A673 (cell line): ENCODE data around the gene CCL13. TPM values are rescaled to one million over a fixed set of nuclear protein-coding genes. Genes with fewer than 3 reads are reported as not detected.

Experiments used
- BruUV-seq: library from RNA; stranded (reverse); fragments of 400-500 nt; replicated peaks from 2 replicates; lab custom pipeline; 2021; lab: Mats Ljungman, UMichigan
- CTCF ChIA-PET: fragments of 300-600 bp; sonication (Branson Sonifier 250); formaldehyde crosslinking; loops from one replicate; lab custom pipeline; 2022; ENCODE audit warnings: antibody characterized with exemption; lab: Charles Lee
- POLR2A ChIA-PET: fragments of 300-600 bp; sonication (Branson Sonifier 250); formaldehyde crosslinking; loops from one replicate; lab custom pipeline; 2022; ENCODE audit warnings: antibody characterized with exemption; ENCODE audit not compliant: low non-redundant PET; lab: Charles Lee
- DNase-seq: peaks from one replicate; pipeline ENCODE4 v3.0.0-alpha.2; 2015; ENCODE audit warnings: low spot score
- H3K27ac ChIP-seq: fragments of 200-600 bp; sonication (generic); 2 replicates; pipeline ENCODE4 v1.5.1; 2016; ENCODE audit warnings: mixed run types, low read depth, mild to moderate bottlenecking, mixed read lengths, antibody characterized with exemption, low read length; ENCODE audit not compliant: poor library complexity, severe bottlenecking
- H3K27me3 ChIP-seq: fragments of 200-600 bp; sonication (generic); replicated peaks from 2 replicates; pipeline ENCODE4 v1.6.1; 2017; ENCODE audit warnings: mixed run types, low read depth, mild to moderate bottlenecking, mixed read lengths, antibody characterized with exemption, low read length; ENCODE audit not compliant: insufficient read depth, poor library complexity
- H3K36me3 ChIP-seq: fragments of 200-600 bp; sonication (generic); 2 replicates; pipeline ENCODE4 v1.6.1; 2016; ENCODE audit warnings: mixed run types, mild to moderate bottlenecking, mixed read lengths, antibody characterized with exemption, low read length; ENCODE audit not compliant: insufficient read depth, poor library complexity, severe bottlenecking
- H3K4me1 ChIP-seq: fragments of 200-600 bp; sonication (generic); 2 replicates; pipeline ENCODE4 v1.6.1; 2017; ENCODE audit warnings: mixed run types, mild to moderate bottlenecking, mixed read lengths, antibody characterized with exemption, low read length; ENCODE audit not compliant: insufficient read depth, poor library complexity, severe bottlenecking
- H3K4me3 ChIP-seq: fragments of 200-600 bp; sonication (generic); 2 replicates; pipeline ENCODE4 v1.5.1; 2016; ENCODE audit warnings: low read depth, mixed run types, mild to moderate bottlenecking, mixed read lengths, low read length; ENCODE audit not compliant: poor library complexity, severe bottlenecking
- H3K9me3 ChIP-seq: fragments of 200-600 bp; sonication (generic); 2 replicates; pipeline ENCODE4 v1.6.1; 2016; ENCODE audit warnings: mixed run types, low read depth, mild to moderate bottlenecking, mixed read lengths, antibody characterized with exemption, low read length; ENCODE audit not compliant: poor library complexity, severe bottlenecking
- EZH2 ChIP-seq: fragments of 200-600 bp; sonication (generic); IDR thresholded peaks from 2 replicates; pipeline ENCODE4 v1.6.1; 2017; ENCODE audit warnings: borderline replicate concordance, low read depth, mild to moderate bottlenecking, mixed read lengths, antibody characterized with exemption, low read length; ENCODE audit not compliant: poor library complexity, severe bottlenecking
- intact Hi-C: fragments of 100-400 bp; cut with micrococcal nuclease; formaldehyde crosslinking; loops from one replicate; pipeline ENCODE4 v1.10.0; 2022; ENCODE audit not compliant: unreplicated experiment
- total RNA-seq: library from RNA; stranded (reverse); gene quantifications from 2 replicates; pipeline ENCODE4 v1.2.3, GENCODE V29; 2021
- TF ChIP-seq, protein P1 (sequence below): fragments of 300-800, 200-600 bp; sonication (generic); conservative IDR thresholded peaks from 2 replicates; pipeline ENCODE4 v1.5.1; 2017; ENCODE audit warnings: low read depth, mild to moderate bottlenecking, antibody characterized with exemption, low read length, moderate library complexity, mixed read lengths

Gene CCL13
- total RNA-seq, 1 experiment from 2014 or later, result not detected

DNA sequence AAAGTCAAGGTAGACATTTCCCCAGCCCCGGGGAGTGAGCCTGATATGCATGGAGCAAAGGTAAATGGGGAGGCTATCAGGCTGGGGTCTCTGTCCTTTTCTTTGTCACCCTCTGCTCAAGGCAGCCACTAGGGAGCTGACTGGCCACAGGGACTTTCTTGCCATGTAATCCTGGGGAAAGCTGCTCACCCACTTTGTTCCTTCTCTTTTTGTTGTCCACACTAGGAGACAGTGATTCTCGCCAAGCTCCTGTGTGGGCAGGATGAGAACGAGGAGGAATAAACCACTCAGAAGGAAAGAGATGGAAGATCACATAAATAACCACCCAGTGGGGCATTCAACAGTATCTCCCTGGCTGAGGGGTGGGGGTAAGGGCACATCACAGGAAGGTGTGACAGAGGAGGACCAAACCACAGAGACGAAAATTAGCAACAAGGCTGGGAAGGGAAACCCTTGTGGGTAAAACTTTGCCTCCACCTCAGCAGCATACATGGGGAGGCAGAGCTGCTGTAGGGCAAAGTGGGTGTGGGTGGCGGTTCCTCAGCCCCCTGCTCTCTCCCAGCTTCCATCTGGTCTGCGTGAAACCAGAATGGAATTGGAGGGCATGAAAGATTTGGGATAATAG is 33.0 kb downstream of the CCL13 start:
- DNase-seq, result no peak
- intact Hi-C loops, result no loop called here
- TF ChIP-seq, protein P1, sequence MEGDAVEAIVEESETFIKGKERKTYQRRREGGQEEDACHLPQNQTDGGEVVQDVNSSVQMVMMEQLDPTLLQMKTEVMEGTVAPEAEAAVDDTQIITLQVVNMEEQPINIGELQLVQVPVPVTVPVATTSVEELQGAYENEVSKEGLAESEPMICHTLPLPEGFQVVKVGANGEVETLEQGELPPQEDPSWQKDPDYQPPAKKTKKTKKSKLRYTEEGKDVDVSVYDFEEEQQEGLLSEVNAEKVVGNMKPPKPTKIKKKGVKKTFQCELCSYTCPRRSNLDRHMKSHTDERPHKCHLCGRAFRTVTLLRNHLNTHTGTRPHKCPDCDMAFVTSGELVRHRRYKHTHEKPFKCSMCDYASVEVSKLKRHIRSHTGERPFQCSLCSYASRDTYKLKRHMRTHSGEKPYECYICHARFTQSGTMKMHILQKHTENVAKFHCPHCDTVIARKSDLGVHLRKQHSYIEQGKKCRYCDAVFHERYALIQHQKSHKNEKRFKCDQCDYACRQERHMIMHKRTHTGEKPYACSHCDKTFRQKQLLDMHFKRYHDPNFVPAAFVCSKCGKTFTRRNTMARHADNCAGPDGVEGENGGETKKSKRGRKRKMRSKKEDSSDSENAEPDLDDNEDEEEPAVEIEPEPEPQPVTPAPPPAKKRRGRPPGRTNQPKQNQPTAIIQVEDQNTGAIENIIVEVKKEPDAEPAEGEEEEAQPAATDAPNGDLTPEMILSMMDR, result no peak
- no peak for TF ChIP-seq EZH2

DNA sequence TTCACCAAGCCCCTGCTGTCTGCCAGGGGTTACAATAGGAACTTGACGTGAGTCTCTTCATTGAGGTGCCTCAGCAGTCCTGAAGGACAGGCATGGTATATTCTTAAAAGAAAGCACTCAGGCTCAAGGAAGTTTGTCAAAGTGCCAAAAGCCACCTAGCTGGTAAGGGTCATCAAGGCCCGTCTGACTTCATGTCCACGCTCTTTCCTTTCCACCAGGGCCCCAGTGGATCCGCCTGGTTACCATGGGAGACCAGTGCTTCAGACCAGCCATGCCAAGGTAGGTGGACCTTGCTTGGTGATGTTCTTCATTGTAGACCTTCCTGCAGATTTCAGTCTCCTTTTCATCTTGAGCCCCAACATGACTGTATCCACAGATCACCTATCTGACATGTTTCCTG is 34.4 kb downstream of the CCL13 start:
- Histone ChIP-seq H3K4me1 (no peaks in the 10 kb centered on the region), H3K27ac (no peak overlapping the region), H3K36me3 (no peaks in the 10 kb centered on the region), H3K4me3 (no peak overlapping the region), H3K27me3 (no peaks in the 10 kb centered on the region), H3K9me3 (no peaks in the 10 kb centered on the region)
- no peak for DNase-seq
- ChIA-PET POLR2A (no interaction called here), CTCF (no interaction called here)
- TF ChIP-seq, protein P1, result no peak
- TF ChIP-seq EZH2, result no peak
- intact Hi-C loops, result no loop called here
- BruUV-seq, result no TSS peak

More for the DNA sequence above, 33.0 kb downstream of the CCL13 start:
- Histone ChIP-seq H3K4me1 (no peaks in the 10 kb centered on the region), H3K36me3 (no peaks in the 10 kb centered on the region), H3K27me3 (no peaks in the 10 kb centered on the region), H3K9me3 (no peaks in the 10 kb centered on the region), H3K4me3 (no peak overlapping the region), H3K27ac (no peak overlapping the region)
- POLR2A ChIA-PET, result no interaction called here
- CTCF ChIA-PET, result no interaction called here
- no TSS peak for BruUV-seq

DNA sequence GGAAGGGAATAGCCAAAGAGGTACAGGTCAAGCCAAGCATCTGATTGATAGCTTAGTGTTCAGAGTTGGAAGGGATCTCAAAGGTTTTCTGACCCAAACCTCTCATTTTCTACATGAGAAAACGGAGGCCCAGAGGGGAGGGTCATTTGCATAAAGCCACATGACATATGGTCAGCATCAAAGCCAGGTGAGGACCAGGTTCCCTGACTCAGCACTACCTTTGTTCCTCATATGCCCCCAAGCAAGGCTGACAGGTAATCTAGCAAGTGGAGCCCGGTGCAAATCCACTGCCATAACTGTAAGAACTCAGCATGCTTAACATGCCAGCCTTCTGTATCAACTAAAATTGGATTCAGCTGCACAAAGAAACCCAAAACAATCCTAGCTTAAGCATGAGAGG is 35.0 kb downstream of the CCL13 start:
- TF ChIP-seq, protein P1, result no peak
- TF ChIP-seq EZH2, result no peak
- ChIA-PET POLR2A (no interaction called here), CTCF (no interaction called here)
- no peak for DNase-seq
- Histone ChIP-seq H3K36me3 (no peaks in the 10 kb centered on the region), H3K4me3 (no peak overlapping the region), H3K9me3 (no peaks in the 10 kb centered on the region), H3K4me1 (no peaks in the 10 kb centered on the region), H3K27me3 (no peaks in the 10 kb centered on the region), H3K27ac (no peak overlapping the region)
- intact Hi-C loops, result no loop called here
- no TSS peak for BruUV-seq
